Measurements from ENCODE around the gene ADM2.
"Not testable (repeated sequence)": the region's sequence is repeated elsewhere in the genome, so short reads cannot be mapped to it uniquely, and the experiment has no call there.

ADM2 gene

GRCh38 chr22:50481440-50482106 is at the start of gene ADM2:
TSS of gene ADM2 (plus strand) at chr22:50481543. CDS start at chr22:50481848, 305 bp downstream.
- peak; percentile 40 for DNase-seq

GRCh38 chr22:50432131-50432876 is 49.0 kb upstream of the ADM2 start:
- DNase-seq: no peak

GRCh38 chr22:50432877-50433510 is 48.3 kb upstream of the ADM2 start:
- DNase-seq: not testable (repeated sequence)

- no peak for DNase-seq
Measured at GRCh38 chr22:50434849-50435248, 46.5 kb upstream of the ADM2 start.

- DNase-seq: no peak
Measured at GRCh38 chr22:50435291-50436014, 45.9 kb upstream of the ADM2 start.

- DNase-seq: no peak
Measured at GRCh38 chr22:50436015-50436830, 45.1 kb upstream of the ADM2 start.

- DNase-seq: no peak
Measured at GRCh38 chr22:50436841-50437341, 44.5 kb upstream of the ADM2 start.

GRCh38 chr22:50437511-50438304 is 43.6 kb upstream of the ADM2 start:
- DNase-seq: no peak

GRCh38 chr22:50438305-50439275 is 42.8 kb upstream of the ADM2 start:
- DNase-seq: no peak

- DNase-seq: no peak
Measured at GRCh38 chr22:50439314-50439870, 42.0 kb upstream of the ADM2 start.

- no peak for DNase-seq
Measured at GRCh38 chr22:50439871-50440331, 41.4 kb upstream of the ADM2 start.

GRCh38 chr22:50440544-50441249 is 40.6 kb upstream of the ADM2 start:
- no peak for DNase-seq

- DNase-seq: no peak
Measured at GRCh38 chr22:50441428-50441993, 39.8 kb upstream of the ADM2 start.

GRCh38 chr22:50443197-50443596 is 38.1 kb upstream of the ADM2 start:
- DNase-seq: no peak

- DNase-seq: no peak
Measured at GRCh38 chr22:50443801-50444625, 37.3 kb upstream of the ADM2 start.

- peak; percentile 56 for DNase-seq
Measured at GRCh38 chr22:50444663-50445062, 36.7 kb upstream of the ADM2 start.

GRCh38 chr22:50445071-50445879 is 36.1 kb upstream of the ADM2 start:
- no peak for DNase-seq
